K562 (cell line): ENCODE measurements around the gene DDX20. TPM values are rescaled to one million over a fixed set of nuclear protein-coding genes. Genes with fewer than 3 reads are reported as not detected.

ENCODE experiments used
- ATAC-seq: fragments of 200-7000 bp; cut with Tn5 transposase; 3 replicates; pipeline ENCODE4 v1.9.1; 2020; ENCODE audit warnings: moderate library complexity
- BruUV-seq: library from RNA; stranded (reverse); fragments of 400-500 nt; replicated peaks from 2 replicates; lab custom pipeline; 2021; lab: Mats Ljungman, UMichigan
- CTCF ChIA-PET: fragments of 300-600 bp; formaldehyde crosslinking; extraction: SDS; loops from one replicate; lab custom pipeline; 2021; ENCODE audit warnings: low intra/inter-chr PET ratio; lab: Yijun Ruan, JAX
- POLR2A ChIA-PET: fragments of 300-600, 350-650 bp; sonication (Branson Sonifier 250); formaldehyde crosslinking; extraction: SDS; loops from one replicate; lab custom pipeline; 2021; ENCODE audit warnings: antibody characterized with exemption, inconsistent platforms; lab: Yijun Ruan, JAX
- DNase-seq, 4 experiments: peaks; one replicate each; pipeline versions ENCODE4 v3.0.0 to v3.0.0-alpha.2; 2011 to 2018; ENCODE audit warnings: low spot score in 3 of 4, mixed read lengths in 3 of 4; ENCODE audit errors: extremely low read depth in 1 of 4
- FAIRE-seq: peaks from 2 replicates; lab custom pipeline; 2011; peaks lifted over from hg19 to GRCh38; lab: Jason Lieb, UNC
- H2AFZ ChIP-seq: 2 replicates; pipeline ENCODE4 v1.6.0; 2011; ENCODE audit warnings: low read depth, low read length, control low read depth, inconsistent platforms
- H3K27ac ChIP-seq: fragments of 200-600 bp; 3 replicates; pipeline ENCODE4 v1.8.0; 2011; ENCODE audit warnings: low read depth, mild to moderate bottlenecking, control low read depth, inconsistent platforms, low read length, moderate library complexity, mixed read lengths; ENCODE audit errors: extremely low read depth
- H3K27me3 ChIP-seq, 2 experiments: fragments of 300-600 bp in 1 of 2; 2 replicates in 1 of 2; 3 replicates in 1 of 2; pipeline versions ENCODE4 v1.6.0 to v1.8.0; 2011; ENCODE audit warnings: inconsistent platforms in 2 of 2, low read length in 2 of 2, mild to moderate bottlenecking in 1 of 2, mixed read lengths in 1 of 2, moderate library complexity in 1 of 2; ENCODE audit not compliant: control insufficient read depth in 2 of 2, insufficient read depth in 2 of 2
- H3K36me3 ChIP-seq: fragments of 300-600 bp; 3 replicates; pipeline ENCODE4 v1.8.0; 2011; ENCODE audit warnings: mild to moderate bottlenecking, low read length, inconsistent platforms; ENCODE audit not compliant: control insufficient read depth, insufficient read depth
- H3K4me1 ChIP-seq, 2 experiments: fragments of 200-600 bp in 1 of 2; replicated peaks in 1 of 2; 2 replicates in 1 of 2; 3 replicates in 1 of 2; pipeline versions ENCODE4 v1.5.1 to v1.8.0; 2011; ENCODE audit warnings: inconsistent platforms in 2 of 2, low read length in 2 of 2, mild to moderate bottlenecking in 1 of 2, mixed read lengths in 1 of 2, moderate library complexity in 1 of 2; ENCODE audit not compliant: control insufficient read depth in 2 of 2, insufficient read depth in 2 of 2
- H3K4me2 ChIP-seq: 2 replicates; pipeline ENCODE4 v1.6.1; 2011; ENCODE audit warnings: low read length, control low read depth, inconsistent platforms, mixed read lengths; ENCODE audit not compliant: insufficient read depth
- H3K4me3 ChIP-seq: fragments of 200-600 bp; sonication (generic), shearing (Covaris generic); 2 replicates; pipeline ENCODE4 v1.5.1; 2016; ENCODE audit warnings: control low read depth, inconsistent platforms
- H3K79me2 ChIP-seq: fragments of 200-600 bp; 3 replicates; pipeline ENCODE4 v1.8.0; 2011; ENCODE audit warnings: low read length, inconsistent platforms; ENCODE audit not compliant: control insufficient read depth, insufficient read depth
- H3K9ac ChIP-seq, 2 experiments: 2 replicates each; pipeline versions ENCODE4 v1.6.0 to v1.6.1; 2011; ENCODE audit warnings: low read depth in 2 of 2, low read length in 2 of 2, control low read depth in 1 of 2, inconsistent platforms in 1 of 2, mild to moderate bottlenecking in 1 of 2, mixed read lengths in 1 of 2; ENCODE audit not compliant: insufficient read depth in 1 of 2
- H3K9me1 ChIP-seq: one replicate; pipeline ENCODE4 v1.6.0; 2011; ENCODE audit warnings: inconsistent platforms, mild to moderate bottlenecking, low read length, moderate library complexity; ENCODE audit not compliant: control insufficient read depth, insufficient read depth
- H3K9me3 ChIP-seq: replicated peaks from 2 replicates; pipeline ENCODE4 v1.5.1; 2011; ENCODE audit warnings: low read depth, low read length, inconsistent platforms; ENCODE audit not compliant: control insufficient read depth, insufficient read depth
- H4K20me1 ChIP-seq: replicated peaks from 2 replicates; pipeline ENCODE4 v1.6.1; 2011; ENCODE audit warnings: low read length, inconsistent platforms, mixed read lengths; ENCODE audit not compliant: control insufficient read depth, insufficient read depth
- BRCA1 ChIP-seq, 2 experiments: fragments of 450-650 bp in 1 of 2; sonication (generic) in 1 of 2; formaldehyde crosslinking in 1 of 2; IDR thresholded peaks; 2 replicates each; pipeline versions ENCODE4 v1.5.0 to v1.6.1; 2017 to 2020; ENCODE audit warnings: mild to moderate bottlenecking in 1 of 2, missing genetic modification reagents in 1 of 2
- HCFC1 ChIP-seq: IDR thresholded peaks from 2 replicates; pipeline ENCODE4 v1.6.1; 2012; ENCODE audit warnings: low read depth, low read length, improper control_type of control experiment
- NONO ChIP-seq, 2 experiments: fragments of 200-400 bp in 1 of 2; fragments of 450-650 bp in 1 of 2; formaldehyde crosslinking in 1 of 2; IDR thresholded peaks; 2 replicates each; pipeline ENCODE4 v1.6.1; 2017; ENCODE audit warnings: low read depth in 2 of 2, mild to moderate bottlenecking in 2 of 2, moderate library complexity in 2 of 2, low read length in 1 of 2
- PYGO2 ChIP-seq: fragments of 450-650 bp; IDR thresholded peaks from 2 replicates; pipeline ENCODE4 v1.6.1; 2016; ENCODE audit warnings: mild to moderate bottlenecking, missing genetic modification characterization, moderate library complexity, missing compliant biosample characterization
- TRIM25 ChIP-seq: fragments of 450-650 bp; IDR thresholded peaks from 2 replicates; pipeline ENCODE4 v1.7.0; 2016; ENCODE audit warnings: borderline replicate concordance
- YY1 ChIP-seq, 3 experiments: IDR thresholded peaks; 2 replicates each; pipeline ENCODE4 v1.6.1; 2011; ENCODE audit warnings: low read length in 2 of 3, mild to moderate bottlenecking in 2 of 3, moderate library complexity in 2 of 3, borderline replicate concordance in 1 of 3, control low read depth in 1 of 3, low read depth in 1 of 3; ENCODE audit not compliant: insufficient read depth in 3 of 3, insufficient replicate concordance in 2 of 3, control insufficient read depth in 1 of 3, insufficient read length in 1 of 3; ENCODE audit errors: extremely low read depth in 1 of 3
- whole genome bisulfite sequencing: fragments of 100-300 bp; shearing (Covaris generic); methylation state at CpG from one replicate; pipeline ENCODE4 v1.1.6; 2016; ENCODE audit warnings: low coverage, mixed read lengths; ENCODE audit not compliant: insufficient coverage; ENCODE audit errors: missing lambda C conversion rate; 5-methylcytosine and 5-hydroxymethylcytosine counted together
- in situ Hi-C: fragments of 300-500 bp; cut with MboI; formaldehyde crosslinking; loops from 4 replicates; pipeline ENCODE4 v1.15.0; 2018; ENCODE audit warnings: inconsistent platforms, mixed read lengths
- intact Hi-C: fragments of 100-400 bp; cut with micrococcal nuclease; formaldehyde crosslinking; loops from 2 replicates; pipeline ENCODE4 v1.14.2; 2022
- polyA plus RNA-seq, 8 experiments: library from polyadenylated mRNA; depleted of rRNA in 4 of 8; stranded (reverse) in 5 of 8; unstranded in 3 of 8; fragments of >200 nt; fragmentation: Nextera tagmentation in 2 of 8; fragmentation: Illumina TruSeq in 1 of 8; extraction: Ambion mirVana in 2 of 8; extraction: Trizol in 1 of 8; gene quantifications; 2 replicates each; pipeline versions ENCODE4 v1.2.1 to v1.2.3, GENCODE V29; 2011 to 2014; ENCODE audit warnings: inconsistent platforms in 1 of 8, missing spikeins in 1 of 8
- total RNA-seq, 7 experiments: library from RNA; depleted of rRNA in 6 of 7; stranded (reverse); fragments of >200 nt in 6 of 7; fragmentation: Illumina TruSeq in 2 of 7; extraction: Trizol in 2 of 7; gene quantifications; 2 replicates each; pipeline versions ENCODE4 v1.2.1 to v1.2.3, GENCODE V29; 2011 to 2021; ENCODE audit warnings: low replicate concordance in 1 of 7
- TF ChIP-seq, protein P1 (sequence below): fragments of 450-650 bp; IDR thresholded peaks from 2 replicates; pipeline ENCODE4 v1.6.1; 2016; ENCODE audit warnings: mild to moderate bottlenecking, moderate library complexity

Gene DDX20
- total and polyA plus RNA-seq, 9 of the 15 experiments (the other 6 are each of a cell fraction or from before 2014, with no cell fraction given): 8.3 to 33.4 (median 24.5) TPM

DNA sequence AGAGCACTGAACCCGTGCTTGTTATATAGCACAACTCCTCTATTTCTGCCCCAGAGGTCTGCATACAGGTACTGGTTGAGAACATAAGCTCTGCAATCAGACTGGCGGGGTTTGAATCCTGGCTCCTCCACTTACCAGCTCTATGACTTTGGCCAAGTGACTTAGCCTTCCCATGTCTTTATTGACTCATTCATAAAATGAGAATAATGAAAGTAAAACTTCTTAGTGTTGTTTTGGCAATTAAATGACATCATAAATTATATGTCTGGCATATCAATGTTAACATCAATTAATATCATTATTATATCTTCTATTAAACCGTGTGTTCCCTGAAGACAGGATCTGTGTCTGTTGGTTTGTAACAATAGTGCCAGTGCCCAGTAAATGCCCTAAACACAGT, 20.8 kb upstream of the DDX20 start:
- Histone ChIP-seq H3K4me2 (no peak overlapping the region), H3K79me2 (no peaks in the 10 kb centered on the region), H3K9me3 (no peaks in the 10 kb centered on the region), H4K20me1 (no peaks in the 10 kb centered on the region; the same call in none of the 2 replicates), H2AFZ (no peak overlapping the region), H3K27ac (no peak overlapping the region), H3K4me3 (no peak overlapping the region), H3K9me1 (peaks cover 2% of the 10 kb centered on the region), H3K27me3 (peaks cover 39 to 79% of the 10 kb centered on the region in 2 experiments), H3K4me1 (peaks cover 7 to 28% of the 10 kb centered on the region in 2 experiments), H3K36me3 (no peaks in the 10 kb centered on the region), H3K9ac (no peak overlapping the region)
- in situ Hi-C loops (no loop called here), intact Hi-C loops (no loop called here)
- DNase-seq (no peak), ATAC-seq (no peak), FAIRE-seq (no peak)
- ChIA-PET POLR2A (interaction anchor here (1.0 to 2.1 kb wide), 4 partner anchors 9 to 282 kb away, joined by 3 to 5 read pairs (median 4); no protein-coding TSS in a partner anchor), CTCF (interaction anchor here (0.7 kb wide), 2 partner anchors 13 to 35 kb away, joined by 3 read pairs; no protein-coding TSS in a partner anchor)
- 13% methylated on average over 3 of the region's 3 CpGs for WGBS
- no TSS peak for BruUV-seq
- TF ChIP-seq HCFC1: no peak
- no peak for TF ChIP-seq TRIM25
- TF ChIP-seq, protein P1, sequence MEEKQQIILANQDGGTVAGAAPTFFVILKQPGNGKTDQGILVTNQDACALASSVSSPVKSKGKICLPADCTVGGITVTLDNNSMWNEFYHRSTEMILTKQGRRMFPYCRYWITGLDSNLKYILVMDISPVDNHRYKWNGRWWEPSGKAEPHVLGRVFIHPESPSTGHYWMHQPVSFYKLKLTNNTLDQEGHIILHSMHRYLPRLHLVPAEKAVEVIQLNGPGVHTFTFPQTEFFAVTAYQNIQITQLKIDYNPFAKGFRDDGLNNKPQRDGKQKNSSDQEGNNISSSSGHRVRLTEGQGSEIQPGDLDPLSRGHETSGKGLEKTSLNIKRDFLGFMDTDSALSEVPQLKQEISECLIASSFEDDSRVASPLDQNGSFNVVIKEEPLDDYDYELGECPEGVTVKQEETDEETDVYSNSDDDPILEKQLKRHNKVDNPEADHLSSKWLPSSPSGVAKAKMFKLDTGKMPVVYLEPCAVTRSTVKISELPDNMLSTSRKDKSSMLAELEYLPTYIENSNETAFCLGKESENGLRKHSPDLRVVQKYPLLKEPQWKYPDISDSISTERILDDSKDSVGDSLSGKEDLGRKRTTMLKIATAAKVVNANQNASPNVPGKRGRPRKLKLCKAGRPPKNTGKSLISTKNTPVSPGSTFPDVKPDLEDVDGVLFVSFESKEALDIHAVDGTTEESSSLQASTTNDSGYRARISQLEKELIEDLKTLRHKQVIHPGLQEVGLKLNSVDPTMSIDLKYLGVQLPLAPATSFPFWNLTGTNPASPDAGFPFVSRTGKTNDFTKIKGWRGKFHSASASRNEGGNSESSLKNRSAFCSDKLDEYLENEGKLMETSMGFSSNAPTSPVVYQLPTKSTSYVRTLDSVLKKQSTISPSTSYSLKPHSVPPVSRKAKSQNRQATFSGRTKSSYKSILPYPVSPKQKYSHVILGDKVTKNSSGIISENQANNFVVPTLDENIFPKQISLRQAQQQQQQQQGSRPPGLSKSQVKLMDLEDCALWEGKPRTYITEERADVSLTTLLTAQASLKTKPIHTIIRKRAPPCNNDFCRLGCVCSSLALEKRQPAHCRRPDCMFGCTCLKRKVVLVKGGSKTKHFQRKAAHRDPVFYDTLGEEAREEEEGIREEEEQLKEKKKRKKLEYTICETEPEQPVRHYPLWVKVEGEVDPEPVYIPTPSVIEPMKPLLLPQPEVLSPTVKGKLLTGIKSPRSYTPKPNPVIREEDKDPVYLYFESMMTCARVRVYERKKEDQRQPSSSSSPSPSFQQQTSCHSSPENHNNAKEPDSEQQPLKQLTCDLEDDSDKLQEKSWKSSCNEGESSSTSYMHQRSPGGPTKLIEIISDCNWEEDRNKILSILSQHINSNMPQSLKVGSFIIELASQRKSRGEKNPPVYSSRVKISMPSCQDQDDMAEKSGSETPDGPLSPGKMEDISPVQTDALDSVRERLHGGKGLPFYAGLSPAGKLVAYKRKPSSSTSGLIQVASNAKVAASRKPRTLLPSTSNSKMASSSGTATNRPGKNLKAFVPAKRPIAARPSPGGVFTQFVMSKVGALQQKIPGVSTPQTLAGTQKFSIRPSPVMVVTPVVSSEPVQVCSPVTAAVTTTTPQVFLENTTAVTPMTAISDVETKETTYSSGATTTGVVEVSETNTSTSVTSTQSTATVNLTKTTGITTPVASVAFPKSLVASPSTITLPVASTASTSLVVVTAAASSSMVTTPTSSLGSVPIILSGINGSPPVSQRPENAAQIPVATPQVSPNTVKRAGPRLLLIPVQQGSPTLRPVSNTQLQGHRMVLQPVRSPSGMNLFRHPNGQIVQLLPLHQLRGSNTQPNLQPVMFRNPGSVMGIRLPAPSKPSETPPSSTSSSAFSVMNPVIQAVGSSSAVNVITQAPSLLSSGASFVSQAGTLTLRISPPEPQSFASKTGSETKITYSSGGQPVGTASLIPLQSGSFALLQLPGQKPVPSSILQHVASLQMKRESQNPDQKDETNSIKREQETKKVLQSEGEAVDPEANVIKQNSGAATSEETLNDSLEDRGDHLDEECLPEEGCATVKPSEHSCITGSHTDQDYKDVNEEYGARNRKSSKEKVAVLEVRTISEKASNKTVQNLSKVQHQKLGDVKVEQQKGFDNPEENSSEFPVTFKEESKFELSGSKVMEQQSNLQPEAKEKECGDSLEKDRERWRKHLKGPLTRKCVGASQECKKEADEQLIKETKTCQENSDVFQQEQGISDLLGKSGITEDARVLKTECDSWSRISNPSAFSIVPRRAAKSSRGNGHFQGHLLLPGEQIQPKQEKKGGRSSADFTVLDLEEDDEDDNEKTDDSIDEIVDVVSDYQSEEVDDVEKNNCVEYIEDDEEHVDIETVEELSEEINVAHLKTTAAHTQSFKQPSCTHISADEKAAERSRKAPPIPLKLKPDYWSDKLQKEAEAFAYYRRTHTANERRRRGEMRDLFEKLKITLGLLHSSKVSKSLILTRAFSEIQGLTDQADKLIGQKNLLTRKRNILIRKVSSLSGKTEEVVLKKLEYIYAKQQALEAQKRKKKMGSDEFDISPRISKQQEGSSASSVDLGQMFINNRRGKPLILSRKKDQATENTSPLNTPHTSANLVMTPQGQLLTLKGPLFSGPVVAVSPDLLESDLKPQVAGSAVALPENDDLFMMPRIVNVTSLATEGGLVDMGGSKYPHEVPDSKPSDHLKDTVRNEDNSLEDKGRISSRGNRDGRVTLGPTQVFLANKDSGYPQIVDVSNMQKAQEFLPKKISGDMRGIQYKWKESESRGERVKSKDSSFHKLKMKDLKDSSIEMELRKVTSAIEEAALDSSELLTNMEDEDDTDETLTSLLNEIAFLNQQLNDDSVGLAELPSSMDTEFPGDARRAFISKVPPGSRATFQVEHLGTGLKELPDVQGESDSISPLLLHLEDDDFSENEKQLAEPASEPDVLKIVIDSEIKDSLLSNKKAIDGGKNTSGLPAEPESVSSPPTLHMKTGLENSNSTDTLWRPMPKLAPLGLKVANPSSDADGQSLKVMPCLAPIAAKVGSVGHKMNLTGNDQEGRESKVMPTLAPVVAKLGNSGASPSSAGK: no peak
- TF ChIP-seq PYGO2 (tag): no peak
- no peak for TF ChIP-seq BRCA1 (IDR thresholded peaks at IDR 0.05)
- no peak for TF ChIP-seq BRCA1 (CRISPR knock-in tag; IDR thresholded peaks at IDR 0.05)
- no peak for TF ChIP-seq YY1 (IDR thresholded peaks at IDR 0.05; ENCODE audit: borderline replicate concordance in 1 of 3, control insufficient read depth in 1 of 3, extremely low read depth in 1 of 3, insufficient read depth in 3 of 3, insufficient read length in 1 of 3, insufficient replicate concordance in 2 of 3, low read depth in 1 of 3, low read length in 2 of 3)
- no peak for TF ChIP-seq NONO (IDR thresholded peaks at IDR 0.05; ENCODE audit: low read depth in 2 of 2, low read length in 1 of 2)
